HepG2 (cell line): ENCODE measurements around the gene HSD3B7. TPM values are rescaled to one million over a fixed set of nuclear protein-coding genes. Genes with fewer than 3 reads are reported as not detected.

Experiments
- AGO2 ChIP-seq: fragments of 200-400 bp; formaldehyde crosslinking; optimal IDR thresholded peaks from 2 replicates; pipeline ENCODE3; 2017; ENCODE audit warnings: mild to moderate bottlenecking, low read depth, low read length, moderate library complexity
- ATF2 ChIP-seq: sonication (generic); formaldehyde crosslinking; IDR thresholded peaks from 2 replicates; pipeline ENCODE4 v1.4.0; 2020; ENCODE audit warnings: missing genetic modification reagents
- FOSL2 ChIP-seq: sonication (generic); formaldehyde crosslinking; IDR thresholded peaks from 2 replicates; pipeline ENCODE4 v1.4.0; 2020; ENCODE audit warnings: missing genetic modification reagents
- GABPB1 ChIP-seq: IDR thresholded peaks from 2 replicates; pipeline ENCODE4 v1.6.1; 2016; ENCODE audit warnings: mild to moderate bottlenecking, missing genetic modification reagents, moderate library complexity, missing compliant biosample characterization
- GATAD2A ChIP-seq: IDR thresholded peaks from 2 replicates; pipeline ENCODE4 v1.6.1; 2016
- HBP1 ChIP-seq: IDR thresholded peaks from 2 replicates; pipeline ENCODE4 v1.6.1; 2016; ENCODE audit warnings: low read depth, control low read depth
- HNF4G ChIP-seq, 2 experiments: sonication (generic) in 1 of 2; formaldehyde crosslinking in 1 of 2; IDR thresholded peaks; 2 replicates each; pipeline versions ENCODE4 v1.4.0 to v1.6.1; 2011 to 2020; ENCODE audit warnings: borderline replicate concordance in 2 of 2, low read depth in 2 of 2, mild to moderate bottlenecking in 2 of 2, low read length in 1 of 2, missing genetic modification reagents in 1 of 2, moderate library complexity in 1 of 2
- MED1 ChIP-seq: sonication (generic); formaldehyde crosslinking; IDR thresholded peaks from 2 replicates; pipeline ENCODE4 v1.4.0; 2020; ENCODE audit warnings: missing genetic modification reagents
- MED13 ChIP-seq: sonication (generic); formaldehyde crosslinking; IDR thresholded peaks from 2 replicates; pipeline ENCODE4 v1.5.0; 2020; ENCODE audit warnings: missing genetic modification reagents
- NRL ChIP-seq: sonication (generic); formaldehyde crosslinking; IDR thresholded peaks from 2 replicates; pipeline ENCODE4 v1.5.0; 2020; ENCODE audit warnings: missing genetic modification reagents, mild to moderate bottlenecking, moderate library complexity, borderline replicate concordance
- PAF1 ChIP-seq: IDR thresholded peaks from 2 replicates; pipeline ENCODE4 v1.6.1; 2016; ENCODE audit warnings: missing genetic modification reagents, missing compliant biosample characterization
- PATZ1 ChIP-seq: sonication (generic); formaldehyde crosslinking; IDR thresholded peaks from 2 replicates; pipeline ENCODE4 v1.4.0; 2020; ENCODE audit warnings: missing genetic modification reagents
- SMYD3 ChIP-seq: sonication (generic); formaldehyde crosslinking; IDR thresholded peaks from 2 replicates; pipeline ENCODE4 v1.8.1; 2023; ENCODE audit warnings: mild to moderate bottlenecking, missing genetic modification reagents
- SOX5 ChIP-seq: IDR thresholded peaks from 2 replicates; pipeline ENCODE4 v1.6.1; 2016; ENCODE audit warnings: borderline replicate concordance
- THAP8 ChIP-seq: sonication (generic); formaldehyde crosslinking; IDR thresholded peaks from 2 replicates; pipeline ENCODE4 v1.5.1; 2020; ENCODE audit warnings: missing genetic modification reagents, mild to moderate bottlenecking, borderline replicate concordance
- TMF1 ChIP-seq: sonication (generic); formaldehyde crosslinking; IDR thresholded peaks from 2 replicates; pipeline ENCODE4 v1.8.1; 2022; ENCODE audit warnings: low read depth, missing genetic modification reagents
- U2AF1 ChIP-seq: fragments of 200-400 bp; formaldehyde crosslinking; optimal IDR thresholded peaks from 2 replicates; pipeline ENCODE3; 2017; ENCODE audit warnings: mild to moderate bottlenecking, low read depth, low read length
- U2AF2 ChIP-seq: fragments of 200-400 bp; formaldehyde crosslinking; IDR thresholded peaks from 2 replicates; pipeline ENCODE4 v1.6.1; 2017; ENCODE audit warnings: low read depth, mild to moderate bottlenecking, low read length
- ZFP90 ChIP-seq: sonication (generic); formaldehyde crosslinking; IDR thresholded peaks from 2 replicates; pipeline ENCODE4 v1.8.0; 2022; ENCODE audit warnings: missing genetic modification reagents, mild to moderate bottlenecking, inconsistent platforms, borderline replicate concordance
- ZFP91 ChIP-seq: sonication (generic); formaldehyde crosslinking; IDR thresholded peaks from 2 replicates; pipeline ENCODE4 v1.9.0; 2022; ENCODE audit warnings: missing genetic modification reagents, mild to moderate bottlenecking, borderline replicate concordance
- ZNF264 ChIP-seq: sonication (generic); formaldehyde crosslinking; IDR thresholded peaks from 2 replicates; pipeline ENCODE4 v1.4.0; 2020; ENCODE audit warnings: missing genetic modification reagents
- ZNF354B ChIP-seq: sonication (generic); formaldehyde crosslinking; IDR thresholded peaks from 2 replicates; pipeline ENCODE4 v1.8.0; 2022; ENCODE audit warnings: mild to moderate bottlenecking, missing genetic modification reagents
- polyA plus RNA-seq, 8 experiments: library from polyadenylated mRNA; depleted of rRNA in 3 of 8; stranded (reverse) in 7 of 8; unstranded in 1 of 8; fragments of >200 nt; fragmentation: Illumina TruSeq in 4 of 8; extraction: Trizol in 4 of 8; gene quantifications; 2 replicates each; pipeline versions ENCODE4 v1.2.1 to v1.2.3, GENCODE V29; 2011 to 2016; ENCODE audit warnings: low read depth in 4 of 8, missing spikeins in 1 of 8, mixed read lengths in 1 of 8; ENCODE audit not compliant: insufficient read depth in 1 of 8
- total RNA-seq, 5 experiments: library from RNA; depleted of rRNA; stranded (reverse); fragments of >200 nt; fragmentation: Illumina TruSeq; extraction: Trizol; gene quantifications; 2 replicates each; pipeline ENCODE4 v1.2.3, GENCODE V29; 2016; ENCODE audit warnings: low read depth in 1 of 5

HSD3B7 gene
- total and polyA plus RNA-seq, 2 of the 13 experiments (the other 11 are each of a cell fraction or from before 2014, with no cell fraction given): 32.9 to 69.7 TPM

- peak; percentile 17 for TF ChIP-seq AGO2
- TF ChIP-seq THAP8 (CRISPR knock-in tag): no peak
- TF ChIP-seq ZFP90 (CRISPR knock-in tag): 0 out of 2 replicates have a peak, but pooled peaks have one; percentile 74
- peak; percentile 56 for TF ChIP-seq MED1
- TF ChIP-seq HBP1 (CRISPR knock-in tag): peak; percentile 27; the same call in 1 of the 2 replicates
- peak; percentile 51 for TF ChIP-seq MED13
- TF ChIP-seq FOSL2 (CRISPR knock-in tag): peak; percentile 91
- TF ChIP-seq ZNF264: peak; percentile 56; the same call in 1 of the 2 replicates
- TF ChIP-seq PAF1 (CRISPR knock-in tag): no peak
- TF ChIP-seq HNF4G (IDR thresholded peaks at IDR 0.05; ENCODE audit: borderline replicate concordance, low read depth, low read length): no peak
- peak; percentile 33; the same call in 1 of the 2 replicates for TF ChIP-seq HNF4G (CRISPR knock-in tag; IDR thresholded peaks at IDR 0.05; ENCODE audit: borderline replicate concordance, low read depth)
- TF ChIP-seq SOX5 (CRISPR knock-in tag): no peak
- peak; percentile 62 for TF ChIP-seq PATZ1
- TF ChIP-seq NRL (CRISPR knock-in tag): peak; percentile 7
- no peak; the same call in 1 of the 2 replicates for TF ChIP-seq ATF2
- no peak for TF ChIP-seq SMYD3 (CRISPR knock-in tag)
- no peak for TF ChIP-seq ZNF354B
- TF ChIP-seq ZFP91 (CRISPR knock-in tag): no peak; the same call in 1 of the 2 replicates
- TF ChIP-seq U2AF1: no peak
- TF ChIP-seq TMF1 (CRISPR knock-in tag): peak; percentile 6; the same call in 1 of the 2 replicates
- TF ChIP-seq U2AF2: no peak
- no peak for TF ChIP-seq GABPB1 (CRISPR knock-in tag)
- TF ChIP-seq GATAD2A (CRISPR knock-in tag): peak; percentile 29
Measured at GRCh38 chr16:30956601-30957455, 28.2 kb upstream of the HSD3B7 start (continued).
